Gastroesophageal sphincter (tissue), 3 donors: ENCODE measurements around the gene NTSR1.

Source experiments
- POLR2A ChIP-seq, 2 donors: fragments of 450-650 bp; IDR thresholded peaks; one replicate each; pipeline ENCODE4 v1.6.1; 2017; ENCODE audit warnings: antibody characterized with exemption in 2 of 2, mild to moderate bottlenecking in 2 of 2, moderate library complexity in 1 of 2
- POLR2AphosphoS5 ChIP-seq: sonication (generic); formaldehyde crosslinking; IDR thresholded peaks from one replicate; pipeline ENCODE4 v1.6.1; 2017; ENCODE audit warnings: antibody characterized with exemption
- TF ChIP-seq, protein P1 (sequence below), 4 experiments: fragments of 200-600 bp in 2 of 4; fragments of 450-650 bp in 2 of 4; sonication (generic) in 1 of 4; IDR thresholded peaks; one replicate each; pipeline ENCODE4 v1.5.1; 2017 to 2019; ENCODE audit warnings: antibody characterized with exemption in 4 of 4, mild to moderate bottlenecking in 2 of 4, moderate library complexity in 2 of 4

DNA sequence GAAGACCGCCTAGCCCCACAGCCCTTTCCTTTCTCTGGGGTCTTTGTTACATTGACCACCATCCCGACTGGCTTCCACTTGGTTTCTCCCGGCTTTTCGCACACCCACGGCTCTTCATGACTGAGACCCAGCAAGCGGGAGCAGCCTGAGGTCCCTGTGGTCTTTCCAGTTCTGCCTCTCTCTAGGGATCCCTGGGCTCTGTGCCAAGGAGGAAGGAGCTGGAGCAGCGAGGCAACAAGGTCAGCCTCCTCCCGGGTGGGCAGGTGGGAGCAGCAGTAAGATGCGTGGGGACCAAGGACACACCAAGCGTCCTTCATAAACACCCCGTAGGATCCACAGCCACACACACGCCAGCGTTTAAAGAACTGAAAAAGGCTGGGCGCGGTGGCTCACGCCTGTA is 58.1 kb downstream of the NTSR1 start:
- TF ChIP-seq POLR2A (IDR thresholded peaks at IDR 0.05), result no peak
- TF ChIP-seq, protein P1, sequence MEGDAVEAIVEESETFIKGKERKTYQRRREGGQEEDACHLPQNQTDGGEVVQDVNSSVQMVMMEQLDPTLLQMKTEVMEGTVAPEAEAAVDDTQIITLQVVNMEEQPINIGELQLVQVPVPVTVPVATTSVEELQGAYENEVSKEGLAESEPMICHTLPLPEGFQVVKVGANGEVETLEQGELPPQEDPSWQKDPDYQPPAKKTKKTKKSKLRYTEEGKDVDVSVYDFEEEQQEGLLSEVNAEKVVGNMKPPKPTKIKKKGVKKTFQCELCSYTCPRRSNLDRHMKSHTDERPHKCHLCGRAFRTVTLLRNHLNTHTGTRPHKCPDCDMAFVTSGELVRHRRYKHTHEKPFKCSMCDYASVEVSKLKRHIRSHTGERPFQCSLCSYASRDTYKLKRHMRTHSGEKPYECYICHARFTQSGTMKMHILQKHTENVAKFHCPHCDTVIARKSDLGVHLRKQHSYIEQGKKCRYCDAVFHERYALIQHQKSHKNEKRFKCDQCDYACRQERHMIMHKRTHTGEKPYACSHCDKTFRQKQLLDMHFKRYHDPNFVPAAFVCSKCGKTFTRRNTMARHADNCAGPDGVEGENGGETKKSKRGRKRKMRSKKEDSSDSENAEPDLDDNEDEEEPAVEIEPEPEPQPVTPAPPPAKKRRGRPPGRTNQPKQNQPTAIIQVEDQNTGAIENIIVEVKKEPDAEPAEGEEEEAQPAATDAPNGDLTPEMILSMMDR (IDR thresholded peaks at IDR 0.05), result no peak
- TF ChIP-seq POLR2AphosphoS5, result no peak
